T-helper 1 cell treated with Interleukin-12 subunit alpha and Interleukin-12 subunit beta and Interleukin-4 antibody, amounts not matched to agents 30 μg/mL and 1 μg/mL, for 36 hours (primary cell): ENCODE measurements around the gene CCDC122.
A peak's percentile ranks its signal among the peaks of the same experiment; 100 is the strongest.

ENCODE experiments used
- H3K27ac Mint-ChIP-seq: one replicate; pipeline ENCODE4 v1.8.0; 2021; ENCODE audit warnings: mild to moderate bottlenecking, mixed read lengths
- H3K27me3 Mint-ChIP-seq: one replicate; pipeline ENCODE4 v1.8.0; 2021; ENCODE audit warnings: low read depth, mixed read lengths
- H3K36me3 Mint-ChIP-seq: one replicate; pipeline ENCODE4 v1.8.0; 2021; ENCODE audit warnings: low read depth, mixed read lengths
- H3K4me1 Mint-ChIP-seq: one replicate; pipeline ENCODE4 v1.8.0; 2021; ENCODE audit warnings: low read depth, mixed read lengths
- H3K4me3 Mint-ChIP-seq: one replicate; pipeline ENCODE4 v1.8.0; 2021; ENCODE audit warnings: mild to moderate bottlenecking, moderate library complexity, mixed read lengths
- H3K9me3 Mint-ChIP-seq: one replicate; pipeline ENCODE4 v1.8.0; 2021; ENCODE audit warnings: mixed read lengths

The CCDC122 gene

DNA sequence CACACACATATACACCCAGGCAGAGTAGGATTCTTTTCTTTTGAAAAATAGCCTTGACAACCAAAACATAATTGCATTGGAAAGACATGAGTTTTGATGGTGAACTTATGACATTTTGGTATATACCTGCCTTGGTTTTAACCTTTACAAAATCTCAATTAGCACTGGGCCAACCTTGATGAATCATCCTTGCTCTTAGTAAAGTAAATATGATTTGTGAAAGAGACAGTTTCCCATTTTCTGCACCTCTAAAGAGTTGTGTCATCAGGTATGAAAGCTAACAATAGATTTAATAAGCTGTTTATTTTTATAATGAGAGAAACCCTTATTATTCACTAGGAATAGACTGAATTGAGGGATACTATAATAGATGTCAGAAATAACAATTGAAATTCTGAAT lies 77.0 kb downstream of the CCDC122 start:
- Mint-ChIP-seq H3K36me3 (no peaks in the 10 kb centered on the region), H3K27ac (no peak overlapping the region), H3K27me3 (peaks cover 12% of the 10 kb centered on the region), H3K9me3 (no peaks in the 10 kb centered on the region), H3K4me1 (peaks cover 3% of the 10 kb centered on the region), H3K4me3 (no peak overlapping the region)

DNA sequence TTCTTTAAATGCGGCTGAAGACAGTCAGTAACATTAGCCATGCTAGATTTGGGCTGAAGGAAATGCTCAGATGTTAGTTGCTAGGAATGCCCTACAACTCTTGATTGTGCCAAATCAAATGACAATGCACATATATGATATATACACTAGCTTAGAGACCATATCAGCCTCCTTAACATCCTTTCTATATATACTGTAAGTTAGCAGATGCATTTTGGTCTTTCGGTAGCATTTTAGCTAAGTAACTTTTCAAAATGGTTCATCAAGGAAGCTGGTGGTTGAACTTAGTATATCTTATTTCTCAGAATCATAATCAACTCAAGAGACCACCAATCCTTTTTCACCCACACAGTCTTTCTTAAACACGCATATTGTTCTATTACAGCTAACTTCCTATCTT lies 78.7 kb downstream of the CCDC122 start:
- Mint-ChIP-seq H3K4me3 (no peak overlapping the region), H3K27me3 (peaks cover 23% of the 10 kb centered on the region), H3K27ac (no peak overlapping the region), H3K36me3 (no peaks in the 10 kb centered on the region), H3K4me1 (peaks cover 11% of the 10 kb centered on the region), H3K9me3 (no peaks in the 10 kb centered on the region)

DNA sequence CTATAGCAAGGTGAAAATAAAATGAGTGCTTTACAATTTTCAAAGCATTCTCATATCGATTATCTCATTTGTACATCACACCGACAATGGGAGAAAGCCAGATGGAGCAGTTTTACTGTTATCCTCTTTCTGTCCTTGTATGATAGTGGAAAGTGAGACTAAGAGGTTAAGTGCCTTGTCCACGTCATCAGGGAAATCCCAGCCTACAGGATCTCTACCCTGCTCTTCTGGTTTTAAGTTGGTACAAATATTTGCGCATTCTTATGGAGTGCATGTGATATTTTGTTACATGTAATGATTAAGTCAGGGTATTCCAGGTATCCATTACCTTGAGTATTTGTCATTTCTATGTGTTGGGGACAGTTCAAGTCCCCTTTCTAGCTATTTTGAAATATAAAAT lies 80.3 kb downstream of the CCDC122 start:
- Mint-ChIP-seq H3K27me3 (peaks cover 30% of the 10 kb centered on the region), H3K27ac (no peak overlapping the region), H3K4me3 (no peak overlapping the region), H3K4me1 (peaks cover 8% of the 10 kb centered on the region), H3K36me3 (no peaks in the 10 kb centered on the region), H3K9me3 (no peaks in the 10 kb centered on the region)

DNA sequence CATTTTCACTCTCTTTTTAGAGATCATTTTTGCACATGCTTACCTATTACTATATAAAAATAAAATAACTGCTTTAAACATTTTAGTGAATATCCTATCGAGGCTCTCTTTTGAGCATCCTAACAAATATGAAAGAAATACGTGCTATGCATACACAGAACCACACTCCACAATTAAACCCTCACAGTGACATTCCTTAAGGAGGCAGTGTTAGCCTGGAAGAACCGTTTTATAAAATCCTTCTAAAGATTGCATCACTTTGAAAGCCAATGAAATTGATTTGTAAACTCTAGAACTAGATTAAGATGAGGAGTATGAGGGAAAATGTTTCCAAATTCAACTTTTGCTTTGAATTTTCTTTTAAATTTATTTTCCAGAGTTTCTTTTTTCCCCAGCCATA lies 81.7 kb downstream of the CCDC122 start:
- Mint-ChIP-seq H3K36me3 (no peaks in the 10 kb centered on the region), H3K4me1 (peaks cover 8% of the 10 kb centered on the region), H3K27ac (no peak overlapping the region), H3K9me3 (no peaks in the 10 kb centered on the region), H3K27me3 (peaks cover 30% of the 10 kb centered on the region), H3K4me3 (no peak overlapping the region)

DNA sequence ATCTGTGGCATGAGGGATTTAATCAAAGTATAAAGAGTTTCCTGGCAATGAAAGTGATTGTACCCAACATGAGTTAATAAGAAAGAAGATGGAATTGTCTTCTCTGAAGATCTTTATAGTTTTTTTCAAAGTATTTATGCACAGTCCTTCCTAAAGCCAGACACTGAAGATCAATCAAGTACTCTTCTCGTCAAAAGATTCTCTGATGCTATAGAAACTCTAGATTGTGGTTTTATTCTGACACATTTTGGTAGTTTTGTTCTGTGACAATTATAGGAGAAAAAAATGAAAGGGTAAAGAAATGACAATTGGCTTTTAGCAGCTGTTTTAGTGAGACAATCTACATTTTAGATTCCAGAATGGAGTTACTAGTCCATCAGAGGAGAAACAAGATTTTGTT lies 82.4 kb downstream of the CCDC122 start:
- H3K36me3 Mint-ChIP-seq, result no peaks in the 10 kb centered on the region
- no peak overlapping the region for H3K4me3 Mint-ChIP-seq
- H3K27ac Mint-ChIP-seq, result no peak overlapping the region
- peaks cover 34% of the 10 kb centered on the region for H3K27me3 Mint-ChIP-seq
- H3K9me3 Mint-ChIP-seq, result no peaks in the 10 kb centered on the region
- peaks cover 8% of the 10 kb centered on the region for H3K4me1 Mint-ChIP-seq

DNA sequence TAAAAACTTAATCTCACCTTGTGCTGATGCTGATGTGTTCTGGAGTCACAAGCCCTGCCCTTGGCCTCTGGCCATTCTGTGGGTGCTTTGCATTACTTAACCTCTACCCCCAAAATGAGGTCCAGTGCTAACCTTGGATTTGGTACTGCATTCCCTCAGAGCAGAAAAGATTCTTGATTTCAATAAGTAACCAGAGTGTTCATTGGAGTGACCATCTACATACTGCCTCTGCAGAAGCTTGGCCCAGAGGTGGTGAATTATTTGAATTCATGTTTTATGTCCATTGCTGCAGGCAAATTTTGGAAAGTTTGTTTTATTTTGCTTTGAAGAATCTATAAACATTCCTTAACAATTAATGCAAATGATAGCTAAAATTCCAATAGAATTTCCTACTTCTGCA lies 85.1 kb downstream of the CCDC122 start:
- Mint-ChIP-seq H3K4me1 (peaks cover 8% of the 10 kb centered on the region), H3K27me3 (peaks cover 40% of the 10 kb centered on the region), H3K4me3 (no peak overlapping the region), H3K9me3 (no peaks in the 10 kb centered on the region), H3K36me3 (no peaks in the 10 kb centered on the region), H3K27ac (no peak overlapping the region)

DNA sequence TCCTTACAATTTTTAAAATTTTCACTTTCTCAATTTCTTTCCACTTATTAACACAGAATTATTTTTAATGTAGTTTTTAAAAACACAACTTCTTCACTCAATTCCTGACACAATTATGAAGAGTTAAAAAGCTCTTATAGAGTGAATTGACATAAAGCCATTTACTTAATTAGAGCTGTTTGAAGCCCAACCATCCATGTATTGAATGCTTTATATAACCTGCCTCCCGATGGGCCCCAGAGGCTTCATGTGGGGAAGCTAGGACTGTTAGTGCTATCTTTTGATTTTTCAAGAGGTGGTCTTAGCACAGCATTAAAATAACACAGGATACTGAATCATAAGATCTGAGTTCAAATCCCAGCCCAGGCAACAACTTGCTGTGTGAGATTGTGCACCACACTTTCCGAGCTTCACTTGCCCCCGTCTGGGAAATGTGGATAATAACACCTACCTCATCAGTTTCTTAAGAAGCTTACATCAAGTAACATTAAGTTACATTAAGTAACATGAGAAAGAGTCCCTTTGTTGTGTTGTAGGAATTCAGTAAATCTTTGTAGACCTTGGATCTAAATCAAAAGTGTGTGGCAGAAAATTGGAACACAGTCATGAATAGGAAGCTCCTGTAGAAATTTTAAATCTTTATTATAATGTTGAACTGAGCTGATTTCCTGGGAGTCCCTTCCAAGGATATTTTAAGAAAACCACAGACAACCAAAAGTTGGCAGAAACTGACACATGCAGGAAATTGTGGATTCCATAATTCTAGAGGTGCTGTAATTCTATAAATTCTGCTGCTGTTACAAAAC lies 87.3 kb downstream of the CCDC122 start:
- H3K27ac Mint-ChIP-seq, result no peak overlapping the region
- H3K27me3 Mint-ChIP-seq, result peaks cover 50% of the 10 kb centered on the region
- H3K4me1 Mint-ChIP-seq, result peaks cover 7% of the 10 kb centered on the region
- no peaks in the 10 kb centered on the region for H3K9me3 Mint-ChIP-seq
- H3K36me3 Mint-ChIP-seq, result no peaks in the 10 kb centered on the region
- no peak overlapping the region for H3K4me3 Mint-ChIP-seq

DNA sequence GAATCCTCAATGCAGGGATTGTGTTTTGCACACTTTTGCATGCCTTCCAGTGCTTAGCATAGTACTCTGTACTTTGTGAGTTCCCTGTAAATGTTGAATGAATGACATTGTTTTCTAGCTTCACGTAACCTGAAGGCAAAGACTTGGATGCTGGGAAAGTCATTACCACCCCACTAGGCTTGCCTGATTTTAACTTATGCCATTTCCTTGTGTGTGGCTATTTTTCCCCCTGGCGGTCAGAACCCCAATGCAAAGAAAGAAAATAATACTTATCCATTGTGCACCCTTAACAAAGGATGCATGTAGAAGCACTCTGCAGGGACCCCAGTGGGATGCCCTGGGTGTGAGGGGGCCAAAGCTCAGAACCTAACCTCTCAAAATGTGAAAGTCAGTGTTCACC lies 91.5 kb downstream of the CCDC122 start:
- Mint-ChIP-seq H3K4me3 (peak overlapping the region; percentile 51), H3K36me3 (no peaks in the 10 kb centered on the region), H3K9me3 (no peaks in the 10 kb centered on the region), H3K27me3 (peaks cover 49% of the 10 kb centered on the region), H3K4me1 (no peaks in the 10 kb centered on the region), H3K27ac (no peak overlapping the region)

DNA sequence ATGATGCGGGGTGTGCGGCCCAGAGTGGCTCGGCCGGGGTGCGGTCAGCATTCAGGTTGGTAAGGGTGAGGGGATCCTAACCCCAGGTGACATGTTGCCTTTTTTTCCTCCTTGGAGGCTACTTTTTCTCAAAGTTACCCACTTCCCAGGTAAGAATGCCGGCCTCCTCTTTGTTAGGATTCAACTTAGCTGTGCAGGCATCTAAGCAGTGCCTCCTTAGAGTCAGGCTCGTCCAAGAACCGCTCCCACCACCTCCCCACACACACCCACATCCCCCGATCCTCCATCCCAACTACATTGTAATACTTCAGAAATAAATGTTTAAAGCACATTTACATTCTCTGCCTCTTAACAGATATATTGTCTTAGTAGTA lies 92.0 kb downstream of the CCDC122 start:
- H3K27ac Mint-ChIP-seq, result no peak overlapping the region
- H3K36me3 Mint-ChIP-seq, result no peaks in the 10 kb centered on the region
- no peaks in the 10 kb centered on the region for H3K4me1 Mint-ChIP-seq
- peak overlapping the region; percentile 51 for H3K4me3 Mint-ChIP-seq
- no peaks in the 10 kb centered on the region for H3K9me3 Mint-ChIP-seq
- H3K27me3 Mint-ChIP-seq, result peaks cover 49% of the 10 kb centered on the region

DNA sequence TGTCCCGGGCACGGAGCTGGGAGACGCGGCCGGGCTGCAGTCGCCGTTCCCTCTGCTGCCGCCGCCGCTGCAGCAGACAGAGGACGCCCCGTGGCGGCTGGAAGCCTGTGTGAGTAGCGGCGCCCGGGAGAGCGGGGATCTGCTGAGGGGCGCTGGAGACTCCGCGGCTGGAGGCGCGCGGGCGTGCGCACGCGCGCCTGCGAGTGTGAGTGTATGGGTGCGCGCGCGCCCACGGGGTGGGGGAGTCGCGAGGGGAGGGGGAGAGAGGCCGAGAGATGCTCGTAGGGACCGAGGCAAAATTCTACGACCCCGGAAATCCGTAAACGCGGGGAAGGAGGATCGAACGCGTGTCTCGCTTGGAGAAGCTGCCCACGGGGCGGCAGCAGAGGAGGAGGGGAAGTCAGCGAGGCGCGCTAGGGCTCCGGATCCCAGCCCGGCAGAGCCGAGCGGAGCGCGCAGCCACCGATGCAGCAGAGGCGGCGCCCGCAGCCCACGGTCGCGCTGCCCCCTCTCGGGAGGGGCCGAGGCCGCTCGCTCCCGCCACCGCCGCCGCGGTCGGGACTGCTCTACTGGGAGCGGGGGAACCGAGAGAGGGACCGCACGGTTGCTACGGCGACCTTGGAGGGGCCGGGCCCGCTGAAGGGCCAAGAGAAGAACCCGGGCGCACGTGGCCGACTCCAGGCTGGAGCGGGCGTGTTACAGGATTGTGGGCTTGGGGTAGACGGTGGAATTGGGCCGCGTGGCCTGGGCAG lies 92.6 kb downstream of the CCDC122 start, which contains the start of gene ENOX1:
TSS of gene ENOX1 (minus strand) at position 207 of the 752 bp plus-strand sequence.
- H3K4me1 Mint-ChIP-seq, result no peaks in the 10 kb centered on the region
- H3K36me3 Mint-ChIP-seq, result no peaks in the 10 kb centered on the region
- no peak within 1 kb of the TSS for H3K27ac Mint-ChIP-seq
- no peaks in the 10 kb centered on the region for H3K9me3 Mint-ChIP-seq
- H3K4me3 Mint-ChIP-seq, result peak within 1 kb of the TSS; percentile 82
- peaks cover 45% of the 10 kb centered on the region for H3K27me3 Mint-ChIP-seq

DNA sequence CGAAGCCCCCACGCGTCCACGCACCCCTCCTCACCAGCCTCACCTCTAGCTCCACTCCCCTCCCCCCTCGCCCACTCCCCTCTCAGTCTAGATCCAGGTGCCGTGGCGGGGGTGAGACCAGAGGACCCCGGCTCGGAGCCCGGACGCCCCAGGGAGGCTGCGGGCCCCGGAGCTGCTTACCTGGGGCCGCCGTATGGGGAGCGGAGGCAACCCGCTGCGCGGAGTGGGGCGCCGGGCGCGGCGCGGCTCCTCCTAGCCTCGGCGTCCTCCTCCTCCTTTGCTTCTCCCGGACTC lies 93.1 kb downstream of the CCDC122 start:
- peaks cover 44% of the 10 kb centered on the region for H3K27me3 Mint-ChIP-seq
- H3K4me3 Mint-ChIP-seq, result no peak overlapping the region
- H3K36me3 Mint-ChIP-seq, result no peaks in the 10 kb centered on the region
- no peaks in the 10 kb centered on the region for H3K4me1 Mint-ChIP-seq
- H3K9me3 Mint-ChIP-seq, result no peaks in the 10 kb centered on the region
- no peak overlapping the region for H3K27ac Mint-ChIP-seq
